Posterior cingulate gyrus (tissue), 11 donors: Measurements from ENCODE around the gene TAP1.

Experiments
- DNase-seq, 10 donors: peaks; one replicate each; pipeline versions ENCODE4 v3.0.0 to v3.0.0-alpha.2; 2020 to 2021; ENCODE audit warnings: mixed read lengths in 3 of 10
- intact Hi-C: fragments of 100-400 bp; cut with DNase I; formaldehyde crosslinking; loops from one replicate; pipeline ENCODE4 v1.15.1; 2023

TAP1 gene

DNA sequence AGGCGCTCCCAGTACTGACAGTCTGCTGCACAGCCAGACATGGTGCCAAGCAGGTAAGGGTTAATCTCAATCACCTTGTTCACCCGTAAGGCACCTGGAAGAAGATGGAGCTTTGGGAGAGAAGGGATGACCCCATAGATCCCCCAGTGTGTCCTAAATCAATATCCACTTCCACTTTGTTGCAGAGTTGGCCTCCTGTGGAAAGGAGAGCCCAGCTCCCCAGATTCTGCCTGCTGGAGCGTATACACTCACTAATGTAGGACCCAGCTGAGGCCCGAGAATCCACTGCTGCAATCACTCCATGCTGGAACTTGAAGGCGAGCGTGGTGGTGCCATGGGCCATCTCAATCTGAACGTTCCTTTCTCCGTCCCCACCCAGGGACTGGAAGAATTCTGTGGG, 10.8 kb downstream of the TAP1 start:
- intact Hi-C loops = no loop called here
- no peak for DNase-seq

DNA sequence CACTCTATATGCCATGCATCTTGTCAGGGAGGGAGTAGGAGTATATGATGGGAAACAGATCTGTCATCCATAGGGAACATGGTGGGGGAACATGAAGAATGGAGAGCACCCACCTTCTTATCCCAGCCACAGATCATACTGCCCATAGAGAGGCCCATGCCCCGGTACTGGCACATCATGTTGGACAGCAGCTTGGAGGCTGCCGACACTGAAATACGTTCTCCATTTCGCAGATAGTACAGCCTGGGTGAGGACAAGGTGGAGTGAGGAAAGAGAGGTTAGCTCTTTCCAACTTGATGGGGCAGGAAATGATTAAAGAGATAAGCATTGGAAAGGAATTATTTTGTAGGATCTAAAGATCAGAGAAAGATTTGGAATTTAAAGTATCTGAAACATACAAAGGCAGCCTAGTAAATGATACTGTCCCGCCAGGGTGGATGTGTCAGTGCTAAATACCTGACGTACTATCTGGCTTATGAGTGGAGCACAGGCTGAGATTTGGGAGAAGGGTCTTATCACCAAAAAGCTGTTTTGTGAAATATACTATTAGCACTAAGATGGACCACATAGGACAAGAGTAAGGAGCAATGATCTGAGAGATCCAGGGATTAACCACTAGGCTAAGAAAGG, 11.4 kb downstream of the TAP1 start:
- intact Hi-C loops = no loop called here
- no peak for DNase-seq

DNA sequence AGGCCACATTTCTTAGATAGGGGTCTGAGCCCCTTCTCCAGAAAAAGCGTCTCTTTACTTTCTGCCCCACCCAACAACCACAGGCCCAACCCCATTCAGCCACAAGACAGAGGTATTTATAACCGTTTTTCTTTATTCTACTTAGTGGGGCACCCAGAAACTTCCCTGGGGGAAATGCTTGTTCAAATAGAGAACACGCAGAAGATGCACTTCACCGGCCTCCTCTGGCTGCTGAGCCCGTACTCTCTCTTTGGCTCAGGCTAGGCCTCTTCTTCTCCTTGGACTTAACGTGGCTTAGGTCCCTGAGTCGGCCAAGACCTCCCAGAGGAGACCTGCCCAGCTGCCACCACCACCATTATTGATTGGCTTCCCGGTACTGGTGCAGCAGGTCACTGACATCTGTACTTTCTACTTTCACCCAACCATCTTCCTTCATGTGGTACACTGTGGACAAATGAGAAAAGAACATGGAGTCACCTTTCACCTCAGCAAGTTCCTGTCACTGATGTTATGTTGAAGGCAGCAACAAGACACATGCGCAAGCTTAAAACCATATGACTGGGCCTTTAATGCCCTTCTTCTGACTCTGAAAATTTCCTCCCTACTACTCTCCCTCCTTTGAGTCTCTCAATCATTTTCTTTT, 12.8 kb downstream of the TAP1 start:
- DNase-seq = no peak
- intact Hi-C loops = no loop called here

DNA sequence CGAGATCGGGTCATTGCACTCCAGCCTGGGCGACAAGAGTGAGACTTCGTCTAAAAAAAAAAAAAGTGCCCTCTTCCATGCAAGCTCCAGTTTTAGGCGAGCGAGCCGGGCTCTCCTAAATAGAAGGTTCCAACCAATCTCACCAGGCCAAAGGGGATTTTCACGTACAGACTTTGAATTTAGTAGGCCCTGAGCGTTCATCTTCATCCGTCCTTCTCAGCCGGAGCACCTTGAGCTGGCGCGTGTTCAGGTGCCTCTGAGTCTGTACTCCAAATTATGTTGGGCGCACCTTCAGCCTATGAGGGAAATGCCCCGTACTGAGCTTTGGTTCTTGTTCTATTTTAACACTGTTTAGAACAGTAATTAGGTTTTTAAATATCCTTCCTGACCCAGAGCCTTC, 14.1 kb downstream of the TAP1 start:
- peak in 1 of 10 donors; percentile 62 for DNase-seq
- intact Hi-C loops = no loop called here

DNA sequence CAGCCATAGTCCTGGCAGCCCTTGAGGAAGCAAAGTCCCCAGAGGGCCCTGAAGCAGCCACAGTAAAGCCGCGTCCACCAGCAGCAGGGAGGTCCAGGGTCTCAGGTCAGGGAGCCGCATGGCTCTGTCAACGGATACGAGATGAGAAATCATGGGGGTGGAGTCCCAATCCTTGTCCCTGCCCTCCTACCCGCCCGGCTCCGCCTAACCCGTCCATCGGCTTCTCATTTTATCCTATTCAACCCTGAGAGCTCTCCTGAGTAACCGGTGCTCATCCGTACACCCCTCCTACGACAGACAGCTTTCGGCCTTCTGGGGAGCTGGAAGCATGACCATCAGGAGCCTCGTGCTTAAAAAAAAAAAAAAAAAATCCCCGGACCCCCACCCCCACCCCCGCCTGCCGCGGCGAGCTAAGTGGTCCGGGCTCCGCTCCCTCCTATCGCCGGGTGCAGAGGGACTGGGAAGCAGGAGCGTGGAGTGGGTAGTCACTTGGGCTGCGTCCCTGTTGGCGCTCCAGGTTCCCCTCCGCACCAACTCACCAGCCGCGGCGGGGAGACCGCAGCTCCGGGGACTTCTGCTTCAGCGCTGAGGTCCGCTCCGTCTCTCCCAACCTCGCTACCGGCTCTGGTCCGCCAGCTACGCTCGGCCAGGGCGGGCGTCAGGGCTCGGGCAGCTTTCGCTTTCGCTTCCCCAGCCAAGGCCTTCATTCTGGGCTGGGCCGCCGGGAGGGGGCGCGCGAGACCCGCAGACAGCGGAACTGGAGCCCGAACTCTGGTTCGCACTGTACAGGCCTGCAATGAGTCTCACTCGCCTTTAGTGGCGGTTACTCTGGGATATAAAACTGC, 15.2 kb downstream of the TAP1 start, which contains the start of gene TAP2:
TAP2 (minus strand) TSS at position 626 of the 845 bp plus-strand sequence; CDS start at position 120, 506 bp downstream.
- intact Hi-C loops = loop anchor here (1.0 kb wide), 2 partner anchors 16 to 30 kb away; partner anchors contain the start of gene PSMB9
- peak; percentile 90 to 99 (median 96) for DNase-seq

DNA sequence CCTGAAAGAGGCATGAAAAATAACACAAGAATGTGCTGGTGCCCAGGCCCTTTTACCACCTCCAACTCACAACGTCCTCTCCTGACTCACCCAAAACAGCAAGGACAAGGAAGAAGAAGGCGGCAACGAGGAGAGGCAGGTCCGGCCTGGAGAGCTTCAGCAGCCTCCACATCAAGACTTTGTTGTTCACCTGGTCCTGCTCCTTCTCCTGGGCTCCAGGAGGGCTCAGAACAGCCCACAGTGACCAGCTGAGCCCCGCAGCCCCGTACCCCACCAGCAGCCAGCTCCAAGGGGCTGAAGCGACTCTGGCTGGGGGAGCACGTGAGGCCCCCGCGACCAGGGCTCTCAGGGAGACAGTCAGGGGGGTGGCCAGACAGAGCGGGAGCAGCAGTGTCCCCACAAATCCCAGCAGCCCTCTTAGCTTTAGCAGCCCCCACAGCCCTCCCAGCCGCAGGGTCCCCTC, 15.8 kb downstream of the TAP1 start:
- peak in 2 of 10 donors; percentile 54 to 76 for DNase-seq
- intact Hi-C loops = loop anchor here (1.0 kb wide), 2 partner anchors 17 to 31 kb away; partner anchors contain the start of gene PSMB9

DNA sequence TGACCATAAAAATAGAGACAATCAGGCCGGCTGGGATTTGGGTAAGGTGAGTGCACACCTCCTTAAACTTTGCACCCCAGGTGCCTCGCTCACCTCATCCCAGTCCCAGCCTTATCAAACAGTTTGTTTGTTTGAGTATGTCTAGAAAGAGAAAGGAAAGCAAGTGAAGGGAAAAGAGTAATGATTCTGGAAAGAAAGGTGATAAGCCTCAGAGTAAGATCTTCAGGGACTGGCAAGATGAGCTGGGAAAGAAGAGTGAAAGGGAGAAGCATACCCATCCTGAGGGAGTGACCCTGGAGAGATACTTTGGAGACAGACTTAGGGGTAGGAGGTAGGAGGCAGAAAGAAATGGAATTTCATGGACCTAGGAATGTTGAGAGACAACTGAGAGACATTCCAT, 16.6 kb downstream of the TAP1 start:
- intact Hi-C loops = no loop called here
- DNase-seq = no peak

DNA sequence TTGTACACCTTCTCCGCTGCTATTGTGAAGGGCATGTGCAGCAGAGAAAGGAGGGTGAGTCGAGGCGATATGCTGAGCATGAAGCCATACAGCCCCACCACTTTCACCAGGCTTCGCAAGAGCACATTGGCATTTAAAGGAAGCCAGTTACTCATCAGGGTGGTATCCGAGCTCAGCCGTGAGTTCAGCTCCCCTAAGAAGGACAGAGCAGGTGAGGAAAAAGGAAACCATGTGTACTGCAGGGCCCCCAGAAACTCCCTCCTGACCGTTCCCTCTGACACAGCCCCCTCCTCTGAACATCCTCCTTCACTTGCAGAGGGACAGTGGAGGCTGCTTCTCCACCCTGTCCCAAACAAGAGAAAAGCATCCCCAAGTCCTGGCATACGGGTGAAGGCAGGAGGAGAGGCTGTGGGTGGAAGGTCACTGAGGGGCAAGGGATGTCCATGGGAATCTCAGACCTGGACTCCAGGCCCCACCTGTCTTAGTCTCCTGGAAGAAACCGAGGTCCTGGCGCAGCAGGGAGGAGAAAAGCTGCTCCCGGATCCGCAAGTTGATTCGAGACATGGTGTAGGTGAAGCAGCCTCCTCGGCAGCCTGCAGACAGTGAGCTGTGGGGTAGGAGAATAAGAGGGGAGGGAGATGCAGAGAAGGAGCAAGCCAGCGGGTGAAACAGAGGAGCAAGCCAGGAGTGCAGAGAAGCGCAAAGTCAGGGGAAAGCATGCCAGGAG, 18.2 kb downstream of the TAP1 start:
- DNase-seq = peak in 1 of 10 donors; percentile 54
- intact Hi-C loops = no loop called here

DNA sequence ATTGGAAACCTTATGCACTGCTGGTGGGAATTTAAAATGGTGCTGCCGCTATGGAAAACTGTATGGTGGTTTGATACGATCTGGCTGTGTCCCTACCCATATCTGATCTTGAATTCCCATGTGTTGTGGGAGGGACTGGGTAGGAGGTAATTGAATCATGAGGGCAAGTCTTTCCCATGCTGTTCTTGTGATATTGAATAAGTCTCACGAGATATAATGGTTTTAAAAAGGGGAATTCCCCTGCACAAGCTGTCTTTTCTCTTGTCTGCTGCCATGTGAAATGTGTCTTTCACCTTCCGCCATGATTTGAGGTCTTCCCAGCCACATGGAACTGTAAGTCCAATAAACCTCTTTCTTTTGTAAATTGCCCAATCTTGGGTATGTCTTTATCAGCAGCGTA, 19.8 kb downstream of the TAP1 start:
- intact Hi-C loops = no loop called here
- no peak for DNase-seq

DNA sequence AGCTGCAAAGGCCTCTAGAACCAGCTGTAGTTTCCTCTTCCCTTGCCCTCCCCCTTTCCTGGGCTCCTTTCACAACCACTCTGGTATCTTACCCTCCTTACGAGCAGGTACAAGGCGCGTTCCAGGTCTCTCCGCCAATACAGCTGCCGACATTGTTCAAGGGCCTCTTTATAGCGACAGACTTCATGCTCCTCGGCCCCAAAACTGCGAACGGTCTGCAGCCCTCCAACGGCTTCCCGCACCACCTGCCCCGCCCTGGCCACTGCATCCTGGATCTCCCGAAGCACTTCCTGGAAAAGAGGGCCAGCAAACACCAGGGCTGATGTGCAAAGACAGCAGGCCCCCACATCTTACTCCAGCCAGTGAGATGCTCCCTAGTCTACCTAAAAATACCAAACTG, 21.0 kb downstream of the TAP1 start:
- DNase-seq = no peak
- intact Hi-C loops = no loop called here

DNA sequence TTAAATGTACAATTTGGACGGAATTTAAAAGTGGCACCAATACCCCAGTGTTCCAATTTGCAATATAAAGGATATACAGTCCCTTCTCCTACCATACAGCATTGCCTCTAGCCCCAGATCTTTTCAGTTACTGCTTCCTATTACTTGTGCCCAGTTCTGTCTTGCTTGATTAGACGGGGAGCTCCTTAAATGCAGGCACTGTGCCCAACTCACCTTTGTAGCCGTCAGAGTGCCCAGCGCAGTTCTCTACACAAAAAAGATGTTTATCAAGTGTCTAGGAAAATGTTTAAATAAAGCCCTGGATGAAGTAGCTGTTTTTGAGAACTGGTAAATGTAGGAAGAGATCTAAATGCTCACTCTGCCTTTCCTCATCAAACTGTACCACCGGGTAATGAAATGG, 22.6 kb downstream of the TAP1 start:
- intact Hi-C loops = no loop called here

DNA sequence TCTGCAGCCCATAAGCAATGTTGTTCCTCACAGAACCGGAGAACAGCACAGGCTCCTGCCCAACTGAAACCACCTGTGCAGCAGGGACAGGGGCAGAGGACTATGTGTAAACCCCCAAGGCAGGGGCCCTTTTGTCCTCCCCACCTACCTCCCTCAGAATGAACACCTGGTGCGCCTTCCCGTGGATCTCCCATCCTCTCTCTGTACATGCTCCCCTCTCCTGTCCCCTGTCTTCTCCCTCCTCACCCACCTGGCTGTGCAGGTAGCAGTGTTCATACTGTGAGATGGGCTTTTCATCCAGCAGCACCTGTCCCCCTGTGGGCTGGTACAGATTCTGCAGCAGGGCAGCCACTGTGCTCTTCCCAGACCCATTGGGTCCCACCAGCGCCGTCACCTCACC, 23.5 kb downstream of the TAP1 start:
- DNase-seq = no peak
- intact Hi-C loops = no loop called here

More for the DNA sequence above, 22.6 kb downstream of the TAP1 start:
- DNase-seq = no peak

DNA sequence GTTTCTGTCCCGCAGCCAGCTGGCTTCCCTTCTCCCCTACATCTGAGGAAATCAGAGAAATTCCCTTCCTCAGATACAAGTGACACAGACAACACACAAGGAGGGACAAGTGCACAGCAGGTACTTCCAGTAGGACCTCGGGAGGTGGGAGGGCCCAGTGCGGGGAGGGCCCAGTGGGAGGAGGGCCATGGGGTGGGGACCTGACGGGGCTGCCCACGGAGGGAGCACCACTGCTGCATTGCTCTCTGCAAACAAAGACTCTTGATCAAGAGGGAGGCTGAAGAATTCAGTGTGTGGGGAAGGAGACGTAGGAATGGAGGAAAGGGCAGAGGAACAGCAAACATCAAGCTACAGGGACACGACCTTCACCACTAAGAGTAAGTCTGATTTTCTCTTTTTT, 24.0 kb downstream of the TAP1 start:
- no peak for DNase-seq
- intact Hi-C loops = no loop called here

DNA sequence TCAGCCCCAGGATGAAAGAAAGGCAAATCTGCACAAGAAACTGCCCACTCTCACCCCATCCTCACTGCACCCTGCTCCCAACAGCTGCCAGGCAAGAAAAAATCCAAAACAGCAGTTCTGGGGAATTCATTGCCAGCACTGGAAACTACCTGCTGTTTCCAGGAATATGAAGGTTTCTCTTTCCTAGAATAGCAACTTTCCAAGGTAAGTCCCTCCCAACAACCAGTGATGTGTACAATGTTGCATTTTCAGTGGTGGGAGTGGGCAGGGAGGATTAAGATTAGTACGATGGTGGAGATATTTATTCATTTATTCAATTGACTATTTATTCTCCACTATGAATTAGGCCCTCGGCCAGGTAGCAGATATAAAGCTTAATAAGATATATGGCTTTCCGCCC, 26.5 kb downstream of the TAP1 start:
- intact Hi-C loops = no loop called here
- DNase-seq = no peak

DNA sequence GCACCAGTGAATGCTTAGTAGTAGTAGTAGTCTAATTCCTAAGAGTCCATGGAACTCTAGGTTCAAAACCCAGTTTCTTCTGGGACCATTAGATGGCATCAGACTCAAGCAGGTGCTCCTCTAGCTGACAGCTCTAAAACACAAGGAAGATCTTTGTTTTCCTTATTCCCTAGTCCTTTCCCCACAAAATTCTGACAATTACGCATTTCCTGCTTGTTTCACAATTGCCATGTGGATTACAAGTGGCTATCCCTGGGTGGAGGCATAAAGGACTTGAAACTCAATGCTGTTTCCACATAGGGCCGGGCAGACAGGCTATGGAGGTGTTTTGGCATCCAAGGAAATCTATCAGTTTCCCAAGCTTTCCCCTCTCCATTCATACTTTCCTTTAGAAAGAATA, 27.5 kb downstream of the TAP1 start:
- DNase-seq = no peak
- intact Hi-C loops = no loop called here

DNA sequence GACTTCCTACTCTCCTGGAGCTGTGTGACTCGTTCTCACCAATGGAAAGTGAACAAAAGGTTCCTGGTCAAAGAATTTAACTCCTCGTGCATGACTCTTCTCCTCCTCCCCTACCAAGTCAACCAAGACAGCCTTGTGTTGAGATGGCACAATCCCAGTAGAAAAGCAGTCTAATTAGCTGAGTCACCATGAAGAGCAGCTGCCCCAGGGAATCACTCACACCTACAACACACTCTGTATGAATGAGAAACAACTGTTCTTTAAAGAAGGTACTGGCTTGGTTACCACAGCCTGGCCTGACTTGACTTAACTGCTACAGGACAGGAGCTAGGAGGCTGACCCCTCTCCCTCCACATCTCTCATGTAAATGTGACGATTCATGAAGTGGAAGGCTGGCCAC, 33.8 kb downstream of the TAP1 start:
- DNase-seq = no peak
- intact Hi-C loops = no loop called here

DNA sequence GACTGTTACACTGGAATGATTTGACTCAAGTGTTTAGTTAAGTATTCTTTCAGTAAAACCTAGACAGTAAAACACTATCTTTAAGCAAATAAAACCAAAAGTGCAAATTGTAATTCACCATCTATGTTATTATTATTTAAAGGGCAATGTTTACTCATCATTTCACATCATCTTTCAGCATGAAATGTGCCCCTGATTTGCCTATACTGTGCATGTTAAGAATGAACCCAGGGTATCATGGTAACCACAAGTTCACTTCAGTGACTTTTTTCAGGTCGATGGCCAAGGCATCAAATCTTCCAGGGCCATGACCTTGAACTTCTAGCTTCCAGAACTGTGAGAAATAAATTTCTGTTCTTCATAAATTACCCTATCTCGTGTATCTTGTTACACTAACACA, 34.6 kb downstream of the TAP1 start:
- intact Hi-C loops = no loop called here

DNA sequence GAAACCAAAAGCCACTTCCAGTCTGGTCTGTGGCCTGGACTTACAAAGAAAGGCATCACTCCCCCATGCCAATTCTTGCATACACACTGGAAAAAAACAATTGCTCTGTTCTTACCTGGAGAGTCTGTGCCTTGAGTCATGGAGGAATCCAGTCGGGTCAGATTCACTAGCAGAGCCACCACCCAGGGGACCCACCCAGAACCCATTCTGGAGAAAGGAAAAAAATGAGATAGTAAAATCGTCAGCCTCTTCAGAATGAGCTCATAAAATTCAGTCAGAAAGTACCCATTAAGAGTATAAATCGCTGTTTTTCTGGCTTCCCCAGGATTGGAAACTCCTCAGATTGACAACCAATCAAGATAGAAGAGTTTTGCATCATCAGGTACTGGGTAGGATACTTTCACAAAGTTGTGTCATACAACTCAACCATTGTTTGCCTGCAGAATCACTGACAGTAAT, 36.7 kb downstream of the TAP1 start, which contains the start of gene HLA-DOB:
HLA-DOB (minus strand) TSS at position 257 of the 459 bp plus-strand sequence; CDS start at position 206, 51 bp downstream.
- DNase-seq = no peak
- intact Hi-C loops = no loop called here

More for the DNA sequence above, 34.6 kb downstream of the TAP1 start:
- DNase-seq = no peak

DNA sequence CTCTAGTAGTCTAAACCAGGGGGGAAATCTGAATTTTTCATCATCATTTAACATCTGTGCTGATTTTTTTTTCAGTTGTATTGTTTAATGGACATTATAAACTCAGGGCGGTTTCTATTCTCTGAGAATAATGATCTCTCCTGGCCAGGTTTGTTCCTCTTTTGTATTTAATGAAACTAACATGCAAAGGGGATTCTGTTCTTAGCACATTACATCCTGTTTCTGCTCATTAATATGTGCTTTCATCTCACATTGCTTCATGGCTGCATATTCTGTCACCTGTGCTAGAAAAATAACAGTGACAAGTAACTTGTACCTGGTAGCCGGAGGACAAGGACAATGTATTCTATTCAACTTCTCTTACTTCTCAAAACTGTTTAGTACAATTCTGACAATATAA, 37.5 kb downstream of the TAP1 start:
- intact Hi-C loops = no loop called here
- DNase-seq = no peak

DNA sequence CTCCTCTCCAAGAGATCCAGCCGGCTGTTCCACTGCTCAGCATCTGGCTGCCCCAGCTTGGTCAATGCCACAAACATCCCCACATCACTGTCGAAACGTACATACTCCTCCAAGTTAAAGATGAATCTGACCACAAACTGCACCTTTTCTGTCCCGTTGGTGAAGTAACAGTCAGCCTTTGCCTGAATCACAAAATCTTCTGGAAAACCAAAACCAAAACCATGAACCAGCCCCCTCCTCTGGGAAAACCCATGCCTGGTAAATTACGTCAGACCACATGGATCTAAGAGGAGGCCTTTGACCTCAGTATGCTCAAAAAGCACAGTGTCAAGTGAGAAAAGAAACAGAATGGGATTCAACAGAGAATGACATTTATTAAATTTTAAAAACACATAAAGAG, 38.4 kb downstream of the TAP1 start:
- intact Hi-C loops = no loop called here

More for the DNA sequence above, 38.4 kb downstream of the TAP1 start:
- DNase-seq = no peak
